IMR-90 (cell line): Measurements from ENCODE around the gene FNDC3B.

Experiments
- BHLHE40 ChIP-seq: fragments of 150-350 bp; IDR thresholded peaks from 2 replicates; pipeline ENCODE4 v1.6.1; 2016; ENCODE audit warnings: mild to moderate bottlenecking, low read depth, low read length
- CEBPB ChIP-seq: IDR thresholded peaks from 2 replicates; pipeline ENCODE4 v1.6.1; 2012; ENCODE audit warnings: low read depth, low read length, improper control_type of control experiment
- CHD1 ChIP-seq: IDR thresholded peaks from 2 replicates; pipeline ENCODE4 v1.6.1; 2012; ENCODE audit warnings: low read depth, low read length, improper control_type of control experiment
- MAFK ChIP-seq: IDR thresholded peaks from 2 replicates; pipeline ENCODE4 v1.6.1; 2012; ENCODE audit warnings: low read depth, low read length, improper control_type of control experiment
- MAZ ChIP-seq: IDR thresholded peaks from 2 replicates; pipeline ENCODE4 v1.6.1; 2012; ENCODE audit warnings: low read depth, mild to moderate bottlenecking, low read length, improper control_type of control experiment, moderate library complexity, borderline replicate concordance
- MXI1 ChIP-seq: IDR thresholded peaks from 2 replicates; pipeline ENCODE4 v1.6.1; 2012; ENCODE audit warnings: low read depth, mild to moderate bottlenecking, low read length, moderate library complexity, borderline replicate concordance
- NFE2L2 ChIP-seq: fragments of 150-350 bp; IDR thresholded peaks from 2 replicates; pipeline ENCODE4 v1.6.1; 2016; ENCODE audit warnings: low read depth, mild to moderate bottlenecking, low read length
- POLR2A ChIP-seq: IDR thresholded peaks from 2 replicates; pipeline ENCODE4 v1.6.1; 2012; ENCODE audit warnings: mild to moderate bottlenecking, low read depth, low read length
- RAD21 ChIP-seq: IDR thresholded peaks from 2 replicates; pipeline ENCODE4 v1.6.1; 2012; ENCODE audit warnings: low read length, improper control_type of control experiment
- RCOR1 ChIP-seq: IDR thresholded peaks from 2 replicates; pipeline ENCODE4 v1.6.1; 2012; ENCODE audit warnings: mild to moderate bottlenecking, low read length, improper control_type of control experiment; ENCODE audit not compliant: insufficient replicate concordance
- RFX5 ChIP-seq: IDR thresholded peaks from 2 replicates; pipeline ENCODE4 v1.8.0; 2012; ENCODE audit warnings: low read depth, mild to moderate bottlenecking, low read length, moderate library complexity
- SMC3 ChIP-seq: fragments of 150-350 bp; IDR thresholded peaks from 2 replicates; pipeline ENCODE4 v1.6.1; 2016; ENCODE audit warnings: low read depth, mild to moderate bottlenecking, antibody characterized with exemption, low read length, moderate library complexity
- TF ChIP-seq, protein P1 (sequence below): conservative IDR thresholded peaks from 2 replicates; pipeline ENCODE4 v1.5.1; 2012; ENCODE audit warnings: mild to moderate bottlenecking, low read depth, low read length, improper control_type of control experiment
- TF ChIP-seq, protein P2 (sequence below): fragments of 150-350 bp; IDR thresholded peaks from 2 replicates; pipeline ENCODE4 v1.6.1; 2017; ENCODE audit warnings: mild to moderate bottlenecking, antibody characterized with exemption, low read length, low read depth

DNA sequence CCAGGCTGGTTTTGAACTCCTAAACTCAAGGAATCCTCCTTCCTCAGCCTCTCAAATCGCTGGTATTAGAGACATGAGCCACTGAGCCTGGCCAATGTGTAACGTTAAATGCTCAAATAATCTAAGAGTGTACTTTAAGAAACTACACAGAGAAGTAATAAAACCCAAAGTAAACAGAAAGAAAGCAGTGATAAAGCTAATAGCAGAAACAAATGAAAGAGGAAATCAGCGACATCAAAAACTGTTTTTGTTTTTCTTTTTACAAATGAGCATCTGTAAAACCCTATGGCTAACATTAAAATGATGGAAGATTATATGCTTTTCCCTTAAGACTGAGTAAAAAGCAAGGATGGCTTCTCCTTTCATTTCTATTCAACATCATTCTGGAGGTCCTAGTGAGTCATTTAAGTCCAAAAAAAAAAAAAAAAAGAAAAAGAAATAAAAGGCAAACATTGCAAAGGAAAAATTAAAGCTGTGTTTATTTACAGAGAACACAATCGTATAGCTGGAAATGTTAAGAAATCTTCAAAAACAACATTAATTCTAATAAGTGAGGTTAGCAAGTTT lies 36.8 kb upstream of the FNDC3B start:
- TF ChIP-seq, protein P1, sequence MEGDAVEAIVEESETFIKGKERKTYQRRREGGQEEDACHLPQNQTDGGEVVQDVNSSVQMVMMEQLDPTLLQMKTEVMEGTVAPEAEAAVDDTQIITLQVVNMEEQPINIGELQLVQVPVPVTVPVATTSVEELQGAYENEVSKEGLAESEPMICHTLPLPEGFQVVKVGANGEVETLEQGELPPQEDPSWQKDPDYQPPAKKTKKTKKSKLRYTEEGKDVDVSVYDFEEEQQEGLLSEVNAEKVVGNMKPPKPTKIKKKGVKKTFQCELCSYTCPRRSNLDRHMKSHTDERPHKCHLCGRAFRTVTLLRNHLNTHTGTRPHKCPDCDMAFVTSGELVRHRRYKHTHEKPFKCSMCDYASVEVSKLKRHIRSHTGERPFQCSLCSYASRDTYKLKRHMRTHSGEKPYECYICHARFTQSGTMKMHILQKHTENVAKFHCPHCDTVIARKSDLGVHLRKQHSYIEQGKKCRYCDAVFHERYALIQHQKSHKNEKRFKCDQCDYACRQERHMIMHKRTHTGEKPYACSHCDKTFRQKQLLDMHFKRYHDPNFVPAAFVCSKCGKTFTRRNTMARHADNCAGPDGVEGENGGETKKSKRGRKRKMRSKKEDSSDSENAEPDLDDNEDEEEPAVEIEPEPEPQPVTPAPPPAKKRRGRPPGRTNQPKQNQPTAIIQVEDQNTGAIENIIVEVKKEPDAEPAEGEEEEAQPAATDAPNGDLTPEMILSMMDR, result no peak
- no peak for TF ChIP-seq POLR2A
- TF ChIP-seq MXI1, result no peak
- TF ChIP-seq CEBPB, result no peak
- TF ChIP-seq RAD21, result no peak
- TF ChIP-seq CHD1, result no peak
- no peak for TF ChIP-seq MAFK
- no peak for TF ChIP-seq SMC3
- TF ChIP-seq MAZ, result no peak
- TF ChIP-seq RFX5, result no peak
- TF ChIP-seq, protein P2, sequence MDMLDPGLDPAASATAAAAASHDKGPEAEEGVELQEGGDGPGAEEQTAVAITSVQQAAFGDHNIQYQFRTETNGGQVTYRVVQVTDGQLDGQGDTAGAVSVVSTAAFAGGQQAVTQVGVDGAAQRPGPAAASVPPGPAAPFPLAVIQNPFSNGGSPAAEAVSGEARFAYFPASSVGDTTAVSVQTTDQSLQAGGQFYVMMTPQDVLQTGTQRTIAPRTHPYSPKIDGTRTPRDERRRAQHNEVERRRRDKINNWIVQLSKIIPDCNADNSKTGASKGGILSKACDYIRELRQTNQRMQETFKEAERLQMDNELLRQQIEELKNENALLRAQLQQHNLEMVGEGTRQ, result no peak
- no peak for TF ChIP-seq BHLHE40
- TF ChIP-seq RCOR1, result no peak
- TF ChIP-seq NFE2L2, result no peak
